ENCODE results near the gene ADD2. TPM values are rescaled to one million over a fixed set of nuclear protein-coding genes. Genes with fewer than 3 reads are reported as not detected.

Gene ADD2
- total and polyA plus RNA-seq, 2 experiments from 2014 or later: 34.6 to 223 TPM

DNA sequence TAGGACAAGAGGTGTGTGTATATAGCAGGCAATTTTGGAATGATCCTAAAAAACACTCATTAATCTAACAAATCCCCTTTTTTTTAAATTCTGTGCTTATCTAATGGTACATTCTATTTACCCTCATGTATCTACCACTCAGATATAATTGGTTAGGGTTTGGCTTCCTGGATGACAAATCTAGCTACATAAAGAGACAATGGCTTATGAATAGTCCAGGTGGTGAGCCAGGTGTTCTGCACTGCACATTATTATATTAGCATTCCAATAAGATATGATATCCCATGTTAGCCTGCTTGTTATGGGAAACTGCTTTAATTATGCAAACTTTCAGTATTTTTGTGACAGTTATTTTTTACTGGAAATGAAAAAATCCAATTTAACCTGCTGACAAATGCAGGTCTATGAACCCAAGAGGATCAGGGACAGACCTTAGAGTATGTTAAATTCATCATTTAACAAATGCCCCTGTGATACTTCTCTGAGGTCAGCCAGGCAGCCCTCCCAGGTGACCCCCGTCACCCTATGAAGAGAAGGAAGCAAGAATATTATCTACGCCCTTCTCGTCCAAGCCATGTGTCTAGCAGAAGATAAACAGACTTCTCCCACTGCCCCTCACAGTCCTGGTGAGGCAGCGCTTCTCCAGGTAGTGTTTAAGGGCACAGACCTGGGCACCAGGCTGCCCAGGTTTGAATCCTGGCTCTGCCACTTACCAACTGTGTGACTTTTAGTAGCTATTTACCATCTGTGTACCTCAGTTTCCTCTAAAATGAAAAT is 83.0 kb downstream of the ADD2 start:
- H2AFZ ChIP-seq: no peak overlapping the region
- H3K9me2 ChIP-seq (ENCODE audit: insufficient read depth): no peaks in the 10 kb centered on the region; the same call in 1 of the 2 replicates
- H3K27ac ChIP-seq (ENCODE audit: low read depth): no peak overlapping the region
- Mint-ChIP-seq H3K4me1 (peaks cover 13% of the 10 kb centered on the region), H3K36me3 (ENCODE audit: low read depth) (peaks cover 91% of the 10 kb centered on the region), H3K9me3 (no peaks in the 10 kb centered on the region), H3K27me3 (ENCODE audit: insufficient read depth, low read depth, poor library complexity) (peaks cover 6% of the 10 kb centered on the region), H3K4me3 (no peak overlapping the region), H3K27ac (no peak overlapping the region)
- DNase-seq (ENCODE audit: low spot score) (no peak), ATAC-seq (no peak)
- H3F3A ChIP-seq (replicated peaks; ENCODE audit: low read depth): peaks cover 4% of the 10 kb centered on the region; the same call in 1 of the 2 replicates
- H3K4me1 ChIP-seq (ENCODE audit: insufficient read depth): peaks cover 6% of the 10 kb centered on the region
- no peak overlapping the region for H3K4me2 ChIP-seq
- no peak for TF ChIP-seq POLR2AphosphoS5 (IDR thresholded peaks at IDR 0.05; ENCODE audit: low read depth)
- no peak for TF ChIP-seq CTCF (conservative IDR thresholded peaks at IDR 0.05; ENCODE audit: low read depth in 2 of 2)
- TF ChIP-seq EZH2 (IDR thresholded peaks at IDR 0.05; ENCODE audit: low read depth, unreplicated experiment): no peak
- no peak for TF ChIP-seq JUNB (IDR thresholded peaks at IDR 0.05; ENCODE audit: unreplicated experiment)
- TF ChIP-seq, protein P1, sequence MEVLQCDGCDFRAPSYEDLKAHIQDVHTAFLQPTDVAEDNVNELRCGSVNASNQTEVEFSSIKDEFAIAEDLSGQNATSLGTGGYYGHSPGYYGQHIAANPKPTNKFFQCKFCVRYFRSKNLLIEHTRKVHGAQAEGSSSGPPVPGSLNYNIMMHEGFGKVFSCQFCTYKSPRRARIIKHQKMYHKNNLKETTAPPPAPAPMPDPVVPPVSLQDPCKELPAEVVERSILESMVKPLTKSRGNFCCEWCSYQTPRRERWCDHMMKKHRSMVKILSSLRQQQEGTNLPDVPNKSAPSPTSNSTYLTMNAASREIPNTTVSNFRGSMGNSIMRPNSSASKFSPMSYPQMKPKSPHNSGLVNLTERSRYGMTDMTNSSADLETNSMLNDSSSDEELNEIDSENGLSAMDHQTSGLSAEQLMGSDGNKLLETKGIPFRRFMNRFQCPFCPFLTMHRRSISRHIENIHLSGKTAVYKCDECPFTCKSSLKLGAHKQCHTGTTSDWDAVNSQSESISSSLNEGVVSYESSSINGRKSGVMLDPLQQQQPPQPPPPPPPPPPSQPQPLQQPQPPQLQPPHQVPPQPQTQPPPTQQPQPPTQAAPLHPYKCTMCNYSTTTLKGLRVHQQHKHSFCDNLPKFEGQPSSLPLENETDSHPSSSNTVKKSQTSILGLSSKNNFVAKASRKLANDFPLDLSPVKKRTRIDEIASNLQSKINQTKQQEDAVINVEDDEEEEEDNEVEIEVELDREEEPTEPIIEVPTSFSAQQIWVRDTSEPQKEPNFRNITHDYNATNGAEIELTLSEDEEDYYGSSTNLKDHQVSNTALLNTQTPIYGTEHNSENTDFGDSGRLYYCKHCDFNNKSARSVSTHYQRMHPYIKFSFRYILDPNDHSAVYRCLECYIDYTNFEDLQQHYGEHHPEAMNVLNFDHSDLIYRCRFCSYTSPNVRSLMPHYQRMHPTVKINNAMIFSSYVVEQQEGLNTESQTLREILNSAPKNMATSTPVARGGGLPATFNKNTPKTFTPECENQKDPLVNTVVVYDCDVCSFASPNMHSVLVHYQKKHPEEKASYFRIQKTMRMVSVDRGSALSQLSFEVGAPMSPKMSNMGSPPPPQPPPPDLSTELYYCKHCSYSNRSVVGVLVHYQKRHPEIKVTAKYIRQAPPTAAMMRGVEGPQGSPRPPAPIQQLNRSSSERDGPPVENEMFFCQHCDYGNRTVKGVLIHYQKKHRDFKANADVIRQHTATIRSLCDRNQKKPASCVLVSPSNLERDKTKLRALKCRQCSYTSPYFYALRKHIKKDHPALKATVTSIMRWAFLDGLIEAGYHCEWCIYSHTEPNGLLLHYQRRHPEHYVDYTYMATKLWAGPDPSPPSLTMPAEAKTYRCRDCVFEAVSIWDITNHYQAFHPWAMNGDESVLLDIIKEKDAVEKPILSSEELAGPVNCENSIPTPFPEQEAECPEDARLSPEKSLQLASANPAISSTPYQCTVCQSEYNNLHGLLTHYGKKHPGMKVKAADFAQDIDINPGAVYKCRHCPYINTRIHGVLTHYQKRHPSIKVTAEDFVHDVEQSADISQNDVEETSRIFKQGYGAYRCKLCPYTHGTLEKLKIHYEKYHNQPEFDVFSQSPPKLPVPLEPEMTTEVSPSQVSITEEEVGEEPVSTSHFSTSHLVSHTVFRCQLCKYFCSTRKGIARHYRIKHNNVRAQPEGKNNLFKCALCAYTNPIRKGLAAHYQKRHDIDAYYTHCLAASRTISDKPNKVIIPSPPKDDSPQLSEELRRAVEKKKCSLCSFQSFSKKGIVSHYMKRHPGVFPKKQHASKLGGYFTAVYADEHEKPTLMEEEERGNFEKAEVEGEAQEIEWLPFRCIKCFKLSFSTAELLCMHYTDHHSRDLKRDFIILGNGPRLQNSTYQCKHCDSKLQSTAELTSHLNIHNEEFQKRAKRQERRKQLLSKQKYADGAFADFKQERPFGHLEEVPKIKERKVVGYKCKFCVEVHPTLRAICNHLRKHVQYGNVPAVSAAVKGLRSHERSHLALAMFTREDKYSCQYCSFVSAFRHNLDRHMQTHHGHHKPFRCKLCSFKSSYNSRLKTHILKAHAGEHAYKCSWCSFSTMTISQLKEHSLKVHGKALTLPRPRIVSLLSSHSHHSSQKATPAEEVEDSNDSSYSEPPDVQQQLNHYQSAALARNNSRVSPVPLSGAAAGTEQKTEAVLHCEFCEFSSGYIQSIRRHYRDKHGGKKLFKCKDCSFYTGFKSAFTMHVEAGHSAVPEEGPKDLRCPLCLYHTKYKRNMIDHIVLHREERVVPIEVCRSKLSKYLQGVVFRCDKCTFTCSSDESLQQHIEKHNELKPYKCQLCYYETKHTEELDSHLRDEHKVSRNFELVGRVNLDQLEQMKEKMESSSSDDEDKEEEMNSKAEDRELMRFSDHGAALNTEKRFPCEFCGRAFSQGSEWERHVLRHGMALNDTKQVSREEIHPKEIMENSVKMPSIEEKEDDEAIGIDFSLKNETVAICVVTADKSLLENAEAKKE (CRISPR knock-in tag; IDR thresholded peaks at IDR 0.05): no peak
- no peak for TF ChIP-seq EZH2phosphoT487 (IDR thresholded peaks at IDR 0.05; ENCODE audit: unreplicated experiment)
- peaks cover 13% of the 10 kb centered on the region for H4K20me1 ChIP-seq (replicated peaks; ENCODE audit: insufficient read depth)
- no peak overlapping the region for H3K4me3 ChIP-seq
- peaks cover 64% of the 10 kb centered on the region for H3K36me3 ChIP-seq (ENCODE audit: insufficient read depth)
- no peaks in the 10 kb centered on the region for H3K27me3 ChIP-seq (ENCODE audit: insufficient read depth)
- no peaks in the 10 kb centered on the region for H3K79me2 ChIP-seq (replicated peaks; ENCODE audit: insufficient read depth)

All from GM23338 (cell line).